ENCODE measurements around the gene PHF20. TPM values are rescaled to one million over a fixed set of nuclear protein-coding genes. Genes with fewer than 3 reads are reported as not detected.
"Not testable (repeated sequence)": the region's sequence is repeated elsewhere in the genome, so short reads cannot be mapped to it uniquely, and the experiment has no call there.

Gene PHF20
- total RNA-seq, 1 experiment from 2014 or later = 37.2 TPM

- no peak overlapping the region for H3K9ac ChIP-seq (ENCODE audit: low read length)
- no peaks in the 10 kb centered on the region for H3K27me3 ChIP-seq (ENCODE audit: low read length)
- no peak overlapping the region for H3K27ac ChIP-seq (ENCODE audit: low read length)
- H3K36me3 ChIP-seq (ENCODE audit: low read depth, low read length) = no peaks in the 10 kb centered on the region
- TF ChIP-seq CTCF (conservative IDR thresholded peaks at IDR 0.05; ENCODE audit: low read depth, low read length) (no peak), EZH2phosphoT487 (IDR thresholded peaks at IDR 0.05; ENCODE audit: borderline replicate concordance, low read length) (no peak), EZH2 (IDR thresholded peaks at IDR 0.05; ENCODE audit: low read length, unreplicated experiment) (no peak)
- H3K4me1 ChIP-seq (ENCODE audit: insufficient read depth, low read length) = peaks cover 16% of the 10 kb centered on the region
- CTCF ChIA-PET = no interaction called here
- H3K79me2 ChIP-seq (ENCODE audit: low read length) = no peaks in the 10 kb centered on the region
- no peak for ATAC-seq
- POLR2A ChIA-PET (ENCODE audit: unreplicated experiment) = no interaction called here
- BruUV-seq (replicated peaks) = no TSS peak
- intact Hi-C loops (cut with micrococcal nuclease) = no loop called here
- no peaks in the 10 kb centered on the region for H3F3A ChIP-seq (ENCODE audit: low read length, unreplicated experiment)
- H3K4me2 ChIP-seq (ENCODE audit: low read length) = no peak overlapping the region
- H2AFZ ChIP-seq (ENCODE audit: low read length) = no peak overlapping the region
- no peaks in the 10 kb centered on the region for H4K20me1 ChIP-seq (ENCODE audit: low read length)
- H3K4me3 ChIP-seq (ENCODE audit: low read length) = no peak overlapping the region
- H3K9me3 ChIP-seq (ENCODE audit: low read length) = no peaks in the 10 kb centered on the region
- DNase-seq = no peak
- H3K9me2 ChIP-seq (replicated peaks; ENCODE audit: low read length) = no peaks in the 10 kb centered on the region
These were observed 127.2 kb downstream of the PHF20 start for GRCh38 chr20:35899064-35899463.

DNA sequence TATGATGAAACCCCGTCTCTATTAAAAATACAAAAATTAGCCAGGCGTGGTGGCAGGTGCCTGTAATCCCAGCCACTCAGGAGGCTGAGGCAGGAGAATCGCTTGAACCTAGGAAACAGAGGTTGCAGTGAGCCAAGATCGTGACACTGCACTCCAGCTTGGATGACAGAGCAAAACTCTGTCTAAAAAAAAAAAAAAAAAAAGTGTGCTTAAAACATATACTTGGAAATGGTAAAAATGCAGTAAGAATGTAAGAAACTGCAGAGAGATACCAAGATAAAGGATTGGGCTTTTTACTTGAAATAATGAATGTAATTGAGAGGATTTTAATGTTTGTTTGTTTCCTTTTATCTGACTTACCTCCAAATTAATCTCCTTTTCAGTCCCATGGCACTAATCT lies 129.4 kb downstream of the PHF20 start:
- Histone ChIP-seq H3K4me1 (ENCODE audit: insufficient read depth, low read length) (peaks cover 16% of the 10 kb centered on the region), H3K27ac (ENCODE audit: low read length) (peak overlapping the region; percentile 48)
- ATAC-seq; BruUV-seq (replicated peaks); H3K79me2 ChIP-seq (ENCODE audit: low read length); H3K9me3 ChIP-seq (ENCODE audit: low read length); H3K27me3 ChIP-seq (ENCODE audit: low read length); H3F3A ChIP-seq (ENCODE audit: low read length, unreplicated experiment); H3K9ac ChIP-seq (ENCODE audit: low read length); H3K36me3 ChIP-seq (ENCODE audit: low read depth, low read length); H3K9me2 ChIP-seq (replicated peaks; ENCODE audit: low read length); H2AFZ ChIP-seq (ENCODE audit: low read length); H3K4me3 ChIP-seq (ENCODE audit: low read length); H4K20me1 ChIP-seq (ENCODE audit: low read length); H3K4me2 ChIP-seq (ENCODE audit: low read length); intact Hi-C loops (cut with micrococcal nuclease); DNase-seq: not testable (repeated sequence)
- POLR2A ChIA-PET (ENCODE audit: unreplicated experiment) = interaction anchor here (0.6 kb wide), 1 partner anchor 322 kb away, joined by 4 read pairs; no protein-coding TSS in a partner anchor
- CTCF ChIA-PET = interaction anchor here (1.0 kb wide), 1 partner anchor 46 kb away, joined by 3 read pairs; no protein-coding TSS in a partner anchor

GRCh38 chr20:35901678-35902544 lies 130.1 kb downstream of the PHF20 start:
- Histone ChIP-seq H3K27ac (ENCODE audit: low read length) (peak overlapping the region; percentile 48), H3F3A (ENCODE audit: low read length, unreplicated experiment) (no peaks in the 10 kb centered on the region), H3K9me3 (ENCODE audit: low read length) (no peaks in the 10 kb centered on the region), H3K9me2 (replicated peaks; ENCODE audit: low read length) (no peaks in the 10 kb centered on the region), H3K79me2 (ENCODE audit: low read length) (no peaks in the 10 kb centered on the region), H3K36me3 (ENCODE audit: low read depth, low read length) (no peaks in the 10 kb centered on the region), H3K4me2 (ENCODE audit: low read length) (peak overlapping the region; percentile 5; the same call in 1 of the 2 replicates), H4K20me1 (ENCODE audit: low read length) (no peaks in the 10 kb centered on the region), H3K4me3 (ENCODE audit: low read length) (no peak overlapping the region), H2AFZ (ENCODE audit: low read length) (no peak overlapping the region), H3K9ac (ENCODE audit: low read length) (no peak overlapping the region), H3K27me3 (ENCODE audit: low read length) (no peaks in the 10 kb centered on the region), H3K4me1 (ENCODE audit: insufficient read depth, low read length) (peaks cover 16% of the 10 kb centered on the region)
- ATAC-seq = peak; percentile 100
- BruUV-seq (replicated peaks) = no TSS peak
- intact Hi-C loops (cut with micrococcal nuclease) = no loop called here
- POLR2A ChIA-PET (ENCODE audit: unreplicated experiment) = interaction anchor here (0.5 to 0.6 kb wide), 3 partner anchors 40 to 323 kb away, joined by 3 to 4 read pairs (median 3); no protein-coding TSS in a partner anchor
- CTCF ChIA-PET = interaction anchor here (1.0 kb wide), 1 partner anchor 45 kb away, joined by 3 read pairs; no protein-coding TSS in a partner anchor
- TF ChIP-seq EZH2phosphoT487 (IDR thresholded peaks at IDR 0.05; ENCODE audit: borderline replicate concordance, low read length) (no peak), EZH2 (IDR thresholded peaks at IDR 0.05; ENCODE audit: low read length, unreplicated experiment) (no peak), CTCF (conservative IDR thresholded peaks at IDR 0.05; ENCODE audit: low read depth, low read length) (no peak)
- peak; percentile 80 for DNase-seq
